BJ (cell line): ENCODE data around the gene AGAP1. TPM values are rescaled to one million over a fixed set of nuclear protein-coding genes. Genes with fewer than 3 reads are reported as not detected.

ENCODE experiments used
- CTCF ChIA-PET: fragments of 350-600 bp; formaldehyde crosslinking; extraction: SDS; loops from one replicate; lab custom pipeline; 2021; ENCODE audit warnings: antibody characterized with exemption, inconsistent platforms; lab: Yijun Ruan, JAX
- POLR2A ChIA-PET: fragments of 300-600 bp; sonication (Branson Sonifier 250); formaldehyde crosslinking; extraction: SDS; loops from one replicate; lab custom pipeline; 2021; ENCODE audit warnings: antibody characterized with exemption; lab: Charles Lee
- DNase-seq: peaks from one replicate; pipeline ENCODE4 v3.0.0-alpha.2; 2011; ENCODE audit warnings: low read depth
- H3K27me3 ChIP-seq: 2 replicates; pipeline ENCODE4 v1.6.0; 2011; ENCODE audit warnings: low read length; ENCODE audit not compliant: control insufficient read depth, insufficient read depth
- H3K36me3 ChIP-seq: 2 replicates; pipeline ENCODE4 v1.5.1; 2011; ENCODE audit warnings: low read length; ENCODE audit not compliant: control insufficient read depth, insufficient read depth
- H3K4me3 ChIP-seq: 2 replicates; pipeline ENCODE4 v1.5.1; 2011; ENCODE audit warnings: low read depth, mild to moderate bottlenecking, control low read depth, low read length
- CTCF ChIP-seq: IDR thresholded peaks from 2 replicates; pipeline ENCODE4 v1.5.1; 2011; ENCODE audit warnings: low read depth, mild to moderate bottlenecking, control low read depth, inconsistent platforms, low read length, moderate library complexity; ENCODE audit not compliant: insufficient read depth
- polyA plus RNA-seq: library from polyadenylated mRNA; depleted of rRNA; stranded (reverse); fragments of >200 nt; gene quantifications from 2 replicates; pipeline ENCODE4 v1.2.3, GENCODE V29; 2011

Gene AGAP1
- polyA plus RNA-seq, 1 experiment, result 14.9 TPM

- POLR2A ChIA-PET, result no interaction called here
- CTCF ChIA-PET, result interaction anchor here (1.4 kb wide), 1 partner anchor 234 kb away, joined by 3 read pairs; no protein-coding TSS in a partner anchor
- Histone ChIP-seq H3K36me3 (no peaks in the 10 kb centered on the region), H3K4me3 (no peak overlapping the region), H3K27me3 (no peaks in the 10 kb centered on the region)
- no peak for TF ChIP-seq CTCF
- DNase-seq, result no peak
These were observed 18.2 kb downstream of the AGAP1 start for GRCh38 chr2:235511751-235512698.

DNA sequence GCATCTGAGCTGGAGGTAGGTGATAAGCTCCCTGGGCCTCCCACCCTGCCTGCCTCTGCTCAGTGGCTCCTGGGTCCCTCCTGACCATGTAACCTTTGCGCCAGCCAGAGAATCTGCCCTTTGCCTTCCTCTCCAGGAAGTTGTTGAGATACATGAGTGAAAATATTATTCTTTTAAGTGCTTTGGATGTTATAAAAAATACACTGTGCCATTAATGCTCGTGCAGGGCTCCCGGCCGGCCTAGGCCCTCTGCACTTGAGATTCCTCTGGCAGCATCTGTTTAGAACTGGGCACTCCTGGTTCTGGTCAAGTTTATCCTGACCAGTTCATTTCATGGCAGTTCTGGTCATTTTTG lies 18.8 kb downstream of the AGAP1 start:
- DNase-seq, result no peak

DNA sequence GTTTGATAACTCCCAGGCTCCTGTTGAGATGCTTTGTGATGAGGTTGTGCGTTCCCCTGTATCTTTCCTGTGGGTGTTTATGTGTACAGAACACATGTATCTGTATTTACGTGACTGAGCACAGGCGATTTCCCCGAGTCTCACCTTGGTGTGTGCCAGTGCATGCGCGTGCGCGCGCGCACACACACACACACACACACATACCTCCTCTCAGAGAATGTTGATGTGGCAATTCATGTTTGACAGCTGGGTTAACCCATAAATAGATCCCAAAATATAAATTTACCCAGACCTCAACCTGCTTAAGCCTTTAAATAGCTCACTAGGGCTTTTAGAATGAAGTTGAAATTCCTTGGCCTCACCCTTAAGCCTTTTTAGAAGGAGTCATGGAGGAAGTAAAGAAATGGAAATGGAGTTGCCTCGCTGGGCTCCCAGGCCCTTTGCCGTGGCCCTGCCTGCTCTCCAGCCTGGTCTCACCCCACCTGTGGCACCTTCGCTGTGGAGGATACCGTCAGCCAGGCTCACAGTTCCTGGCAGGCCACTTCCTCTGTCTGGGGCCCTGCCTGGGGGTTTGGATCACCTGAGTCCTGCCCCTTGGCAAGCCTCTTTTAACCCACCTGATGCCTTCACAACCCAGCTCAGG lies 20.3 kb downstream of the AGAP1 start:
- Histone ChIP-seq H3K36me3 (no peaks in the 10 kb centered on the region), H3K27me3 (no peaks in the 10 kb centered on the region), H3K4me3 (no peak overlapping the region)
- no peak for DNase-seq
- ChIA-PET CTCF (interaction anchor here (0.9 kb wide), 1 partner anchor 107 kb away, joined by 3 read pairs; no protein-coding TSS in a partner anchor), POLR2A (no interaction called here)
- no peak for TF ChIP-seq CTCF

More for the DNA sequence above, 18.8 kb downstream of the AGAP1 start:
- ChIA-PET POLR2A (no interaction called here), CTCF (no interaction called here)
- H3K27me3 ChIP-seq, result no peaks in the 10 kb centered on the region
- TF ChIP-seq CTCF, result no peak
- no peak overlapping the region for H3K4me3 ChIP-seq
- H3K36me3 ChIP-seq, result no peaks in the 10 kb centered on the region

DNA sequence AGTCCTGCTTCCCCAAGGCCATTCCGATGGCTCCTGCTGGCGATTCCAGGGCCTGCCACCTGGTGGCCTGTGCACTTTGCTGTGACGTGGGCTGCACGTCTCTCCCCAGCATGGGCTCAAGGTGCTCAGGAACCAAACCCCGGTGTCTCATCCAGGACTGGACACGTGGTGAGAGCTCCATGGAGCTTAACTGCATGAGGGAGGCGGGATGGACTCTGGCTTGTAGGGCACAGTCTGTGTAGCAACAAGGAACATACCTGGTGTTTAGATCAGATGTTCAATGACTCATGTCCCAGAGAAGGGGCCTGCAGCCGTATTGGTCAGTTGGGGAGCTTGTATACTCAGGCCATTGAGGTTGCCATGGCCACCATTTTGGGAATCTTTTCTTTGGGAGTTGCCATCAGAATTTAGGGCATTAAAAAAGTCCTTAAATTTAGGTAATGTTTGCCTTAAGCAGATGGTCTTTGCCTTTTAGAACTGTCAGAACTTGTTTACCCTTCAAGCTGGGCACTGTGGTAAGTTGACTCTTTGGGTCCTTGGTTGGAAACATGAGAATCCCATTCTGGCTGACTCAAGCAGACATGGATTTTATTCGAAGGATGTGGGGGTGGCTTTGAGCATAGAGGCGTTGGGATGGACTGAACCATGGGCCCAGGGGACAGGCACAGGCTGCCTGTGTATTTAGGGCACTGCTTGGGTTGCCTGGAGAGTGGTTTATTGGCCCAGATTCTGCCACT lies 21.0 kb downstream of the AGAP1 start:
- H3K36me3 ChIP-seq, result no peaks in the 10 kb centered on the region
- no peak overlapping the region for H3K4me3 ChIP-seq
- no peaks in the 10 kb centered on the region for H3K27me3 ChIP-seq
- TF ChIP-seq CTCF, result no peak
- DNase-seq, result no peak
- ChIA-PET POLR2A (no interaction called here), CTCF (interaction anchor here (0.9 kb wide), 1 partner anchor 107 kb away, joined by 3 read pairs; no protein-coding TSS in a partner anchor)

- Histone ChIP-seq H3K36me3 (no peaks in the 10 kb centered on the region), H3K4me3 (no peak overlapping the region), H3K27me3 (no peaks in the 10 kb centered on the region)
- POLR2A ChIA-PET, result no interaction called here
- DNase-seq, result no peak
- CTCF ChIA-PET, result no interaction called here
- TF ChIP-seq CTCF, result no peak
These were observed 21.5 kb downstream of the AGAP1 start for GRCh38 chr2:235515364-235515742.
